WTC11 (cell line): Measurements from ENCODE around the gene ATP6V1G2. TPM values are rescaled to one million over a fixed set of nuclear protein-coding genes. Genes with fewer than 3 reads are reported as not detected.

ENCODE experiments used
- ATAC-seq: fragments of 200-7000 bp; cut with Tn5 transposase; 2 replicates; pipeline ENCODE4 v1.10.0; 2021; ENCODE audit warnings: mild to moderate bottlenecking, moderate library complexity
- CTCF ChIA-PET: fragments of 300-600 bp; sonication (Branson Sonifier 250); formaldehyde crosslinking; loops from one replicate; lab custom pipeline; 2021; ENCODE audit warnings: antibody characterized with exemption; lab: Charles Lee
- POLR2A ChIA-PET: fragments of 350-600 bp; sonication (Branson Sonifier 250); formaldehyde crosslinking; loops from one replicate; lab custom pipeline; 2021; ENCODE audit warnings: antibody characterized with exemption; lab: Charles Lee
- DNase-seq: peaks from one replicate; pipeline ENCODE4 v3.0.0; 2021; ENCODE audit warnings: low spot score
- H3K27ac Mint-ChIP-seq: 2 replicates; pipeline ENCODE4 v1.8.0; 2021; ENCODE audit warnings: mixed read lengths
- H3K27me3 Mint-ChIP-seq: 2 replicates; pipeline ENCODE4 v1.8.0; 2021; ENCODE audit warnings: low read depth, mild to moderate bottlenecking, moderate library complexity, mixed read lengths
- H3K36me3 Mint-ChIP-seq: 2 replicates; pipeline ENCODE4 v1.8.0; 2021; ENCODE audit warnings: mixed read lengths
- H3K4me1 Mint-ChIP-seq: 2 replicates; pipeline ENCODE4 v1.8.0; 2022; ENCODE audit warnings: mixed read lengths
- H3K4me3 Mint-ChIP-seq: 2 replicates; pipeline ENCODE4 v1.8.0; 2021; ENCODE audit warnings: mild to moderate bottlenecking, moderate library complexity, mixed read lengths
- H3K9me3 Mint-ChIP-seq: 2 replicates; pipeline ENCODE4 v1.8.0; 2021; ENCODE audit warnings: mixed read lengths
- ATF1 ChIP-seq: sonication (generic); formaldehyde crosslinking; IDR thresholded peaks from 2 replicates; pipeline ENCODE4 v1.8.1; 2023; ENCODE audit warnings: mild to moderate bottlenecking, moderate library complexity, missing genetic modification reagents
- ATF3 ChIP-seq: sonication (generic); formaldehyde crosslinking; conservative IDR thresholded peaks from 2 replicates; pipeline ENCODE4 v1.8.1; 2022; ENCODE audit warnings: mild to moderate bottlenecking, missing genetic modification reagents
- ATF6 ChIP-seq: sonication (generic); formaldehyde crosslinking; IDR thresholded peaks from 2 replicates; pipeline ENCODE4 v1.8.1; 2023; ENCODE audit warnings: mild to moderate bottlenecking, missing genetic modification reagents
- GTF2I ChIP-seq: fragments of 250-450 bp; sonication (Bioruptor Pico); conservative IDR thresholded peaks from 2 replicates; pipeline ENCODE4 v1.4.0; 2021; ENCODE audit warnings: mild to moderate bottlenecking
- PRDM15 ChIP-seq: sonication (generic); formaldehyde crosslinking; IDR thresholded peaks from 2 replicates; pipeline ENCODE4 v1.8.0; 2022; ENCODE audit warnings: missing genetic modification reagents
- PRRX2 ChIP-seq: fragments of 250-450 bp; sonication (Bioruptor Pico); IDR thresholded peaks from 2 replicates; pipeline ENCODE4 v1.8.0; 2021; ENCODE audit warnings: mild to moderate bottlenecking
- SP1 ChIP-seq: sonication (generic); formaldehyde crosslinking; conservative IDR thresholded peaks from 2 replicates; pipeline ENCODE4 v1.8.1; 2022; ENCODE audit warnings: missing genetic modification reagents
- STAT6 ChIP-seq: sonication (generic); formaldehyde crosslinking; conservative IDR thresholded peaks from 2 replicates; pipeline ENCODE4 v1.8.1; 2023; ENCODE audit warnings: mild to moderate bottlenecking, low read depth, missing genetic modification reagents, moderate library complexity
- TCF7 ChIP-seq: sonication (generic); formaldehyde crosslinking; IDR thresholded peaks from 2 replicates; pipeline ENCODE4 v1.8.0; 2022; ENCODE audit warnings: mild to moderate bottlenecking, low read depth, missing genetic modification reagents, moderate library complexity
- TP53 ChIP-seq: sonication (generic); formaldehyde crosslinking; IDR thresholded peaks from 2 replicates; pipeline ENCODE4 v1.8.1; 2023; ENCODE audit warnings: mild to moderate bottlenecking, missing genetic modification reagents
- ZNF121 ChIP-seq: sonication (generic); formaldehyde crosslinking; IDR thresholded peaks from 2 replicates; pipeline ENCODE4 v1.8.0; 2023; ENCODE audit warnings: missing genetic modification reagents
- ZNF232 ChIP-seq: sonication (generic); formaldehyde crosslinking; IDR thresholded peaks from 2 replicates; pipeline ENCODE4 v1.8.0; 2022; ENCODE audit warnings: mild to moderate bottlenecking, missing genetic modification reagents
- ZNF512 ChIP-seq: sonication (generic); formaldehyde crosslinking; IDR thresholded peaks from 2 replicates; pipeline ENCODE4 v1.8.1; 2022; ENCODE audit warnings: missing genetic modification reagents, borderline replicate concordance
- total RNA-seq: library from RNA; stranded (reverse); gene quantifications from 3 replicates; pipeline ENCODE4 v1.2.3, GENCODE V29; 2021

ATP6V1G2 gene
- total RNA-seq, 1 experiment from 2014 or later = 4.0 TPM

- POLR2A ChIA-PET = no interaction called here
- DNase-seq = no peak
Measured at GRCh38 chr6:31573239-31574105, 27.1 kb upstream of the ATP6V1G2 start.

More at GRCh38 chr6:31573239-31574105, 27.1 kb upstream of the ATP6V1G2 start:
- Mint-ChIP-seq H3K9me3 (no peaks in the 10 kb centered on the region), H3K36me3 (no peaks in the 10 kb centered on the region), H3K4me3 (no peak overlapping the region), H3K27ac (peak overlapping the region; percentile 67; the same call in 1 of the 2 replicates), H3K27me3 (peaks cover 24% of the 10 kb centered on the region), H3K4me1 (peaks cover 17% of the 10 kb centered on the region)
- CTCF ChIA-PET = interaction anchor here (0.8 to 15.1 kb wide), 10 partner anchors 9 to 76 kb away, joined by 3 to 293 read pairs (median 4); partner anchors contain the start of genes ATP6V1G2, LST1, NCR3 and NFKBIL1
- no peak for ATAC-seq
- TF ChIP-seq ZNF512 (no peak), TCF7 (CRISPR knock-in tag) (no peak), ATF3 (no peak), GTF2I (no peak), TP53 (CRISPR knock-in tag) (no peak), ATF6 (no peak), ZNF232 (CRISPR knock-in tag) (no peak), ZNF121 (no peak), ATF1 (CRISPR knock-in tag) (no peak), PRRX2 (CRISPR knock-in tag) (no peak), STAT6 (CRISPR knock-in tag) (no peak), SP1 (CRISPR knock-in tag) (no peak), PRDM15 (CRISPR knock-in tag) (no peak)
